ENCODE data around the gene FAM50A.

Gene FAM50A

DNA sequence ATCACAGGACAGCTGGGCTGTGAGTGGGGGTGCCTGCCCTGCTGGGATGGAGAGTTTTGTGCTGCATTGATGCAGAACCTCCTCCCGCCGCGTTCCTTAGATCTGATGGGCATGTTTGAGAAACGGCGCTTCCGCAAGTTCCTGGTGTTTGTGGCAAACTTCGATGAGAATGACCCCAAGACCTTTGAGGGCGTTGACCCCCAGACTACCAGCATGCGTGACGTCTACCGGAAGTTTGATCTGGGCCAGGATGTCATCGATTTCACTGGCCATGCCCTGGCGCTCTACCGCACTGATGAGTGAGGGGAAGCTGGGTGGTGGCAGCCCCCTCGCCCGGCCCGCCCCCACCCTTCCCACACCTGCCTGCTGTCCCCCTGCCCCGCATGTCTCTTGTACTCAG is 4.1 kb upstream of the FAM50A start:
- H3K4me3 ChIP-seq (ENCODE audit: low read length), result no peak overlapping the region
- no peak for TF ChIP-seq ZNF274 (IDR thresholded peaks at IDR 0.05; ENCODE audit: low read depth, low read length)

DNA sequence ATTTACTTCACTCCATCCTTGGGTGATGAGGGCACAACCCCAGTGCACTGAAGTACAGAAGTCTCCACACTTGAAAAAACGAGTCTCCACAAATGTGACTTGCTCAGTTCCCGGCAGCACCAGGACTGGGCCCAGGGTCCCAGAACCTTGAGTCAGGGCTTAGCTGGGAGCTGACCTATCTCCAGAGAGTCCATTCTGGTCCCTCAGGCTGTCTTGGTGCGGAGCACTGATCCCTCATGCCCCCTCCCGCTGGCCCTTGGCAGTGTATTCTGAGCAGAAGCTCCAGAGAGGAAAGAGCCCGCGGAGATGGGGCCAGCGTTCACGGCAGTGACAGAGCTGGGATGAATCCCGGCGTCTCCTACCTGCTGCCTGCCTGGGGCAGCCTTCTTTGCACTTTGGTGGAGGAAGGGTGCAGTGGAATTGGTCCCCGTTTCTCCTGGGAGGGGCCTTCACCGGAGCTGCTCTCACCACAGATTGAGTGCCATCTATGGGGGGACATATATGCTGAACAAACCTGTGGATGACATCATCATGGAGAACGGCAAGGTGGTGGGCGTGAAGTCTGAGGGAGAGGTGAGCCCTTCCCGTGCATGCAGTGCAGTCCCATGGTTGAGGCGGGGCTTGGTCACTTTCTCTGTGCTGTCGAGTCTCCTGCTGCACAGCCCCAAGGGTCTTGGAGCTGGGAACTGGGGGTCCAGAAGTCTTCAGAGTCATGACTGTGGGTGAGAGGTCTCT is 3.2 kb upstream of the FAM50A start:
- TF ChIP-seq ZNF274 (IDR thresholded peaks at IDR 0.05; ENCODE audit: low read depth, low read length), result no peak
- H3K4me3 ChIP-seq (ENCODE audit: low read length), result no peak overlapping the region

DNA sequence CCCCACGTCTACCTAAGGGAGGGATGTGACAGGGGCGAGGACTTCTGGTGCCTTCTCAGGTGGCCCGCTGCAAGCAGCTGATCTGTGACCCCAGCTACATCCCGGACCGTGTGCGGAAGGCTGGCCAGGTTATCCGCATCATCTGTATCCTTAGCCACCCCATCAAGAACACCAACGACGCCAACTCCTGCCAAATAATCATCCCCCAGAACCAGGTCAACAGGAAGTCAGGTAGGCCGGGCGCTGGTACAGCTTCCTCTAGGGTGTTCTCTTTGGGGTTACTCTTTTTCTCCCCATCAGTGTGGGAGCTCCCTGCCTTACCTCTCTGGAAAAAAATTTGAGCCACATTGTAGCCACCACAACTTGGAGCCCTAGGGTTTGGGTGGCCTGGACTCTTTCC is 2.4 kb upstream of the FAM50A start:
- TF ChIP-seq ZNF274 (IDR thresholded peaks at IDR 0.05; ENCODE audit: low read depth, low read length), result no peak

DNA sequence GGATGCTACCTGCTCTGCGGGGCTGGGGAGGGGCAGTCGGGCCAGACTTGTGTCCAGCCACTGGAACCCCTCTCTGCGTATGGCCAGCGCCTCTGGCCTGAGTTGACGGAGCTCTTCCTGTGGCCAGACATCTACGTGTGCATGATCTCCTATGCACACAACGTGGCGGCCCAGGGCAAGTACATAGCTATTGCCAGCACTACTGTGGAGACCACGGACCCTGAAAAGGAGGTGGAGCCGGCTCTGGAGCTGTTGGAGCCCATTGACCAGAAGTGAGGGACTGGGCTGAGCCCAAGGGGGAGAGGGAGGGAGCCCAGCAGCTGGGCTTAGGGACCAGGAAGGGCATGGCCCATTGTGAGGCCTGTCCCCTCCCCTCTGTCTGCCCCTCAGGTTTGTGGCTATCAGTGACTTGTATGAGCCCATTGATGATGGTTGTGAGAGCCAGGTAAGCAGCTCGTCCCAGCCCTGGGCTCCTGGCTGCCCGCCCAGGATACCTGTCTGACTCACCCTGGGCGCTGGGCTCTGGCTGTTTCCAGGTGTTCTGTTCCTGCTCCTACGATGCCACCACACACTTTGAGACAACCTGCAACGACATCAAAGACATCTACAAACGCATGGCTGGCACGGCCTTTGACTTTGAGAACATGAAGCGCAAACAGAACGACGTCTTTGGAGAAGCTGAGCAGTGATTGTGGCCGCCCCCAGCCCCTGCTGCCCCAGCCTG is 1.8 kb upstream of the FAM50A start:
- TF ChIP-seq ZNF274 (IDR thresholded peaks at IDR 0.05; ENCODE audit: low read depth, low read length), result no peak
- H3K4me3 ChIP-seq (ENCODE audit: low read length), result no peak overlapping the region

More for the DNA sequence above, 2.4 kb upstream of the FAM50A start:
- H3K4me3 ChIP-seq (ENCODE audit: low read length), result no peak overlapping the region

- no peak for TF ChIP-seq ZNF274 (IDR thresholded peaks at IDR 0.05; ENCODE audit: low read depth, low read length)
- H3K4me3 ChIP-seq (ENCODE audit: low read length), result peak overlapping the region; percentile 22; the same call in 1 of the 2 replicates
Measured at GRCh38 chrX:154443479-154443910, 446 bp upstream of the FAM50A start.

GRCh38 chrX:154444755-154445246 is 860 bp downstream of the FAM50A start:
- H3K4me3 ChIP-seq (ENCODE audit: low read length), result peak overlapping the region; percentile 80; the same call in 1 of the 2 replicates

DNA sequence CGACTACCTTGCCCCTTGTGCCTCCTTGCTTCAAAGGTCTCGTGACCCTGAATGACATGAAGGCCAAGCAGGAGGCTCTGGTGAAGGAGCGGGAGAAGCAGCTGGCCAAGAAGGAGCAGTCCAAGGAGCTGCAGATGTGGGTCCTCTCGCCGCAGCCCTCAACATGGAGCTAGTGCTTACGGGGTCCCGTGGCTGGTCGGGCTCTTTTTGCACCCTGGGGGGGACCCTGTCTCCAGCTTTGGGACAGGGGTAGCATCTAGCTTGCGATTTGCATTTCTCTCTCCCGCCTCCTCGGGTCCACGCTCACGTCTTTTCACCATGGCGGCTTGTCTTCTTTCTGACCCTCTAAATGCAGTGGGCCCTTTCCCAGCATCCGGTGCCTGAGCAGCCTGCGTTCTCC is 1.8 kb downstream of the FAM50A start:
- no peak overlapping the region for H3K4me3 ChIP-seq (ENCODE audit: low read length)
- TF ChIP-seq ZNF274 (IDR thresholded peaks at IDR 0.05; ENCODE audit: low read depth, low read length), result no peak

More at GRCh38 chrX:154444755-154445246, 860 bp downstream of the FAM50A start:
- TF ChIP-seq ZNF274 (IDR thresholded peaks at IDR 0.05; ENCODE audit: low read depth, low read length), result no peak

- no peak overlapping the region for H3K4me3 ChIP-seq (ENCODE audit: low read length)
- no peak for TF ChIP-seq ZNF274 (IDR thresholded peaks at IDR 0.05; ENCODE audit: low read depth, low read length)
Measured at GRCh38 chrX:154446430-154446829, 2.5 kb downstream of the FAM50A start.

- TF ChIP-seq ZNF274 (IDR thresholded peaks at IDR 0.05; ENCODE audit: low read depth, low read length), result no peak
- H3K4me3 ChIP-seq (ENCODE audit: low read length), result no peak overlapping the region
Measured at GRCh38 chrX:154448484-154448883, 4.5 kb downstream of the FAM50A start.

DNA sequence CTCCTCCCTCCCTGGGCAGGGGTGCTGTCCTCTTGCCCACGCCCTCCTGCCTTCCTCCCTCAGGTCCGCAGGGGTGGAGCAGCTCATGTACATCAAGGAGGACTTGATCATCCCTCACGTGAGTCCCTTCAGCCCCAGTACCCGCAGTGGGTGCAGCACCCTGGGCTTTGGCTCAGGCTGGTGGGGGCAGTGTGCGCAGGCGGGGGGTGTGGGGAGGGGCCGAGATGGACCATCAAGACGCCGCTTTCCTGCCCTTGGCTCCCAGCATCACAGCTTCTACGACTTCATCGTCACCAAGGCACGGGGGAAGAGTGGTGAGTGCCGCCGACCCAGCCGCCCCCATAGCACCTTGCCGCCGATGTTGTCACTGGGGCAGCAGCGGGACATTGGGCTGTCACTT is 5.7 kb downstream of the FAM50A start:
- H3K4me3 ChIP-seq (ENCODE audit: low read length), result no peak overlapping the region
- TF ChIP-seq ZNF274 (IDR thresholded peaks at IDR 0.05; ENCODE audit: low read depth, low read length), result no peak

DNA sequence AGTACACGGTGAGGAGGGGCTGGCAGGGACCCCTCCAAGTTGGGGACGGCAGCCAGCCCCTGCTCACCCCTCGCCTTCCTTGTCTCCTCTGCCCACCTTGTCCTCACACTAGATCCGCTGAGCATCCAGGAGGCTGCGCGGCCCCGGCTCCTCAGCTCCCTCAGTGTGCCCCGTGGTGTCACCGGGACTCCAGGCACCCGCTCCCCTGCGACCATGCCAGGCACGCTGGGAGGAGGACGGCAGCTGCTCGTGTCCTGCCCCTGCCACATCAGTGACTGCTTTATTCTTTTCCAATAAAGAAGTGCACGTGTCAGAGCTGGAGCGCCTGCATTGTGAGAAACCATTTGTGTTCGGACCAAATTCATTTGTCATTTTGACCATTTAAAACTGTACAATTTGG is 6.4 kb downstream of the FAM50A start:
- no peak for TF ChIP-seq ZNF274 (IDR thresholded peaks at IDR 0.05; ENCODE audit: low read depth, low read length)
- no peak overlapping the region for H3K4me3 ChIP-seq (ENCODE audit: low read length)

DNA sequence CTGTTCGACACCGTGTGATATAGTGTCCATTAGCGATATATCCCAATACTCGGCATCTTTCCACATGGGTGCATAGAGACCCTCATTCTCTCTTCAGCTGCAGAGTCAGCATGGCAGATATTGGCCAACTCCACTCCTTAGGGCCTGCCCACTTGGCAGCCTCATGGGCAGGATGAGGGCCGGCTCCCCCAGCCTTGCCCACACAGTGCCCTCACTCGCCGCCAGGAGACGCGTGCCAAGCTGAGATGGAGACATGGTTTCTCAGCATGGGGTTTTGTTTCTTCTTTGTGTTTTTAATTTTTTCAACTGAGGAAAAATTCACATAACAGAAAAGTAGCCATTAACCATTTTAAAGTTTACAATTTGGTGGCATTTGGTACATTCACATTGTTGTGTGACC is 8.9 kb downstream of the FAM50A start:
- no peak overlapping the region for H3K4me3 ChIP-seq (ENCODE audit: low read length)
- no peak for TF ChIP-seq ZNF274 (IDR thresholded peaks at IDR 0.05; ENCODE audit: low read depth, low read length)

DNA sequence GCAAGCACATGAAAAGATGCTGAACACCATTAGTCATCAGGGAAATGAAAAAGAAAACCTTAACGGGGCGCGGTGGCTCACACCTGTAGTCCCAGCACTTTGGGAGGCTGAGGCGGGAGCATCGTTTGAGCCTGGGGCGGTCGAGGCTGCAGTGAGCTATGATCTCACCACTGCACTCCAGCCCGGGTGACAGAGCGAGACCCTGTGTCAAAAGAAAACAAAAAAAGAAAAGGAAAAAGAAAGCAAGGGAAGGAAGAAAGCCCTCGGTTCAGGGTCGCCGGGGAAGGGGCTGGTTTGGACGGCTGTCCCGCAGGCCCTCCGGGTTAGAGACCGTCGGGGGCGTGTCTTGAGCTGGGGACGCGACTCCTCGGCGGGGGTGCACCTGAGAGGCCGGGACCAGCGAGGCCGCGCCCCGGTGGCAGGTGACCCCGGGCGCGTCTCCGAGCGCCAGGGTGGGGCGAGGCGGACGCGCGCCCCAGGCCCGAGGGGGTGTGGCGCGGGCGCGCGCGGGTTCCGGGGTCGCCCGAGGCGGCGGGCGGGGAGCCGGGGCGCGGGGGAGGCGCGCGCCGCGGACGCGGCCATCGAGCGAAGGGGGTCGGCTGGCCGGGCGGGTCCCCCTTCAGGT is 13.7 kb downstream of the FAM50A start:
- peak overlapping the region; percentile 51; the same call in 1 of the 2 replicates for H3K4me3 ChIP-seq (ENCODE audit: low read length)
- TF ChIP-seq ZNF274 (IDR thresholded peaks at IDR 0.05; ENCODE audit: low read depth, low read length), result no peak

- TF ChIP-seq ZNF274 (IDR thresholded peaks at IDR 0.05; ENCODE audit: low read depth, low read length), result no peak
- H3K4me3 ChIP-seq (ENCODE audit: low read length), result peak within 1 kb of the TSS; percentile 57
Measured at GRCh38 chrX:154458116-154458953, 14.4 kb downstream of the FAM50A start, which contains the start of gene PLXNA3. PLXNA3 (plus strand) TSS chrX:154458281; CDS start chrX:154460184, 1,903 bp downstream.
